H1 (cell line): ENCODE data around the gene CDK4. TPM values are rescaled to one million over a fixed set of nuclear protein-coding genes. Genes with fewer than 3 reads are reported as not detected.

Source experiments
- CHD2 ChIP-seq: IDR thresholded peaks from 2 replicates; pipeline ENCODE4 v1.6.1; 2012; ENCODE audit warnings: low read length, improper control_type of control experiment
- CHD7 ChIP-seq: fragments of 300-600 bp; sonication (generic); IDR thresholded peaks from 2 replicates; pipeline ENCODE4 v1.7.1; 2012; ENCODE audit warnings: low read length, moderate library complexity, mild to moderate bottlenecking, inconsistent platforms; ENCODE audit not compliant: insufficient replicate concordance
- JUN ChIP-seq: IDR thresholded peaks from 2 replicates; pipeline ENCODE4 v1.6.1; 2011; ENCODE audit warnings: low read depth, mild to moderate bottlenecking, improper control_type of control experiment, low read length
- NRF1 ChIP-seq: IDR thresholded peaks from 2 replicates; pipeline ENCODE4 v1.6.1; 2011; ENCODE audit warnings: mild to moderate bottlenecking, low read depth, low read length, improper control_type of control experiment
- POLR2A ChIP-seq, 2 experiments: IDR thresholded peaks; 1 replicate in 1 of 2; 2 replicates in 1 of 2; pipeline ENCODE4 v1.6.1; 2011; ENCODE audit warnings: low read depth in 2 of 2, low read length in 2 of 2, mild to moderate bottlenecking in 2 of 2; ENCODE audit errors: control extremely low read depth in 1 of 2
- POU5F1 ChIP-seq: IDR thresholded peaks from 2 replicates; pipeline ENCODE4 v1.6.1; 2011; ENCODE audit warnings: low read depth, mild to moderate bottlenecking, low read length, moderate library complexity
- SRF ChIP-seq: IDR thresholded peaks from 2 replicates; pipeline ENCODE4 v1.6.1; 2011; ENCODE audit warnings: mild to moderate bottlenecking, low read depth, low read length, moderate library complexity
- SUZ12 ChIP-seq: fragments of 200-600 bp; sonication (generic); IDR thresholded peaks from 2 replicates; pipeline ENCODE4 v1.6.1; 2012; ENCODE audit warnings: mild to moderate bottlenecking, inconsistent platforms, low read length, moderate library complexity, mixed read lengths
- TBP ChIP-seq: IDR thresholded peaks from 2 replicates; pipeline ENCODE4 v1.6.1; 2011; ENCODE audit warnings: low read depth, low read length, improper control_type of control experiment
- polyA plus RNA-seq, 7 experiments: library from polyadenylated mRNA; depleted of rRNA in 3 of 7; stranded (reverse) in 5 of 7; unstranded in 2 of 7; fragments of >200 nt in 5 of 7; fragments of 200-250 nt in 2 of 7; gene quantifications; 1 replicate in 5 of 7; 2 replicates in 1 of 7; 4 replicates in 1 of 7; pipeline versions ENCODE4 v1.2.1 to v1.2.3, GENCODE V29; 2011 to 2013; ENCODE audit warnings: missing spikeins in 2 of 7, mixed read lengths in 2 of 7
- total RNA-seq: library from RNA; stranded (reverse); fragmentation: NEBNext Ultra II Directional; extraction: Animal tissue kit (Norgen Biotek cat#: 25700); gene quantifications from 2 replicates; pipeline ENCODE4 v1.2.1, GENCODE V29; 2021

Gene CDK4
- total and polyA plus RNA-seq, 2 of the 8 experiments (the other 6 are each of a cell fraction or from before 2014, with no cell fraction given), result 174 to 368 TPM

GRCh38 chr12:57708296-57708695 is 43.8 kb downstream of the CDK4 start (continued):
- TF ChIP-seq CHD7 (no peak), JUN (no peak), CHD2 (no peak), SUZ12 (no peak), TBP (no peak), POLR2A (IDR thresholded peaks at IDR 0.05; ENCODE audit: control extremely low read depth in 1 of 2, low read depth in 2 of 2, low read length in 2 of 2) (no peak), POU5F1 (no peak), NRF1 (no peak), SRF (no peak)
